Motor neuron (in vitro differentiated cells): Measurements from ENCODE around the gene PRDM2. TPM values are rescaled to one million over a fixed set of nuclear protein-coding genes. Genes with fewer than 3 reads are reported as not detected.

Source experiments
- ATAC-seq, 8 experiments: fragments of 200-7000 bp; cut with Tn5 transposase; replicated peaks in 6 of 8; 2 replicates each; pipeline ENCODE4 v1.8.0; 2021; ENCODE audit warnings: mild to moderate bottlenecking in 8 of 8, moderate library complexity in 8 of 8
- H3K27ac ChIP-seq, 2 donors: fragments of 250-450 bp; sonication (Bioruptor Pico); 2 replicates each; pipeline ENCODE4 v1.9.0; 2021; ENCODE audit warnings: antibody characterized with exemption in 2 of 2, mild to moderate bottlenecking in 2 of 2, moderate library complexity in 1 of 2
- H3K4me1 ChIP-seq, 2 donors: fragments of 250-450 bp; sonication (Bioruptor Pico); replicated peaks in 1 of 2; 2 replicates each; pipeline ENCODE4 v1.6.1; 2021; ENCODE audit warnings: antibody characterized with exemption in 2 of 2, mild to moderate bottlenecking in 2 of 2, moderate library complexity in 1 of 2
- H3K4me3 ChIP-seq, 5 donors: fragments of 250-450 bp; sonication (Bioruptor Pico); 2 replicates each; pipeline ENCODE4 v1.9.0; 2021; ENCODE audit warnings: antibody characterized with exemption in 5 of 5, mild to moderate bottlenecking in 5 of 5, moderate library complexity in 4 of 5
- WGBS, 10 experiments: fragments of 450-650 bp; shearing (Covaris generic); methylation state at CpG; one replicate each; pipeline ENCODE4 v1.0.0; 2022; 5-methylcytosine and 5-hydroxymethylcytosine counted together
- in situ Hi-C, 9 experiments: fragments of 400-800 bp; cut with MboI; loops; one replicate each; pipeline ENCODE4 v1.15.0; 2021; ENCODE audit warnings: low sequenced_read_pairs in 9 of 9, low pct_unique_long_range_greater_than_20kb in 2 of 9; ENCODE audit not compliant: unreplicated experiment in 9 of 9
- total RNA-seq, 8 experiments: library from RNA; unstranded; fragments of 300-600 nt; gene quantifications; 2 replicates each; pipeline versions ENCODE4 v1.2.3 to v1.2.4, GENCODE V29; 2022

Gene PRDM2
- total RNA-seq, 8 experiments from 2014 or later = 10.9 to 63.9 (median 37.1) TPM

DNA sequence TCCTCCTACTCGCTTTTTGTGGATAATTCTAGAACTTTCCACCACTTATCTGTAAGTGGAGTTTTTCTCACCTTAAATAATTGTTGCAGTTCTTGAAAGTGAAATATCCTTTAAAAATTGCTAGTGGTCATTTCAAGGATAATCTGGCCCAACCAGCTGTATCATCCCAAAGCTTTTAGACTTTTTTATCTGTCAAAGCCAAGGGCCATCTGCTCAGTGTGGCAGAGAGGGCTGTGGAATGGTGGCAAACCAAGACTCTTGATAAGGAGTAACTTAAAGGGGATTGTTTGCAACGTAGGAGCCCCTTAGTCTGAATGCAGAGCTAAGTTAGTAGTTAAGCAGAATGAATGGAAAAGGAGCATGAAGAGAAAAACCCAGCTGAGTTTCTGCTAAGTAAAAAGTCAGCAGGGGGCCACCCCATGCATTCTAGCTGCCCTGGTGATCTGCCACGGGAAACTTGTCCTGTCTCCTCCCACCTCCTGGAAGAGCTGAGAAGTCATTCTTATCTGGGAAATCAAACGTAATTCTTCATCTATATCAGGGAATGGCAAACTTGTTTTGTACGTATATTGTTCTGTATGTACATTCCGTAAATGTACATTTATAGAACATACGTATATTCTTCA is 169.3 kb downstream of the PRDM2 start:
- Histone ChIP-seq H3K4me3 (no peak overlapping the region), H3K4me1 (peaks cover 34 to 43% of the 10 kb centered on the region in 2 donors), H3K27ac (no peak overlapping the region)
- no peak for ATAC-seq
- 16 to 95% (median 62%) methylated on average over 3 to 7 of the region's 7 CpGs for WGBS, 10 experiments
- in situ Hi-C loops = no loop called here

DNA sequence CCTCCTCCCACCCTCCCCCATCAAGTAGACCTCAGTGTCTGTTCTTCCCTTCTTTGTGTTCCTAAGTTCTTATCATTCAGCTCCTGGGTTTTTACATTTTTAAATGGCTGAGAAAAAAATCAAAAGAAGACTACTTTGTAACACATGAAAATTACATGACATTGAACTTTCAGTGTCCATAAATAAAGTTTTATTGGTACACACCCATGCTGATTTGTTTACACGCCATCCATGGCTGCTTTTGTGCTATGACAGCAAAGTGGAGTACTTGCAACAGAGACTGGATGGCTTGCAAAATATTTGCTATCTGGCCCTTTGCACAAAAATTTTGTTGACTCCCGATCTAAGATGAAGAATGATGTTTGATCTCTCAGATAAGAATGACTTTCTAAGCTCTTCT is 171.4 kb downstream of the PRDM2 start:
- no peak for ATAC-seq
- in situ Hi-C loops = no loop called here
- no peak overlapping the region for H3K4me3 ChIP-seq
- 8 to 93% (median 71%) methylated on average over 1 to 2 of the region's 2 CpGs for WGBS, 10 experiments
- peaks cover 34 to 43% of the 10 kb centered on the region in 2 donors for H3K4me1 ChIP-seq
- no peak overlapping the region for H3K27ac ChIP-seq

DNA sequence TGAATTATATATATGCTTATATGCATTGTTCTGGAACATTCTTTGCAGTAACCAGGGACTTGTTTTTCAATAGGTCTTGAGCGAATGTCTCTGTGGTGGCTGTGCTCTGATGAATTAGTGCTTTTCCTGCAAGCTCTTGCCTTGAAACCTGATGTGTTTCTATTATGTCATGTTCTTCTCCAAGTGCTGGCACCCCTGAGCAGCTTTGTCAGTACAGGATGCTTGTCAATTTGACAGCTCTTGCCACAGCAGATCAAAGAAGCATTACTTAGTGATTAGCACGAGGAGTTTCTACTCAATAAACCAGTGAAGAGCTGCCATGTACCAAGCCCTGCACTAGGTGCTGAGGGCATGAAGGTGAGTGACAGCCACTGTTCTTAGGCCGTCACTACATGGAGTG is 171.9 kb downstream of the PRDM2 start:
- Histone ChIP-seq H3K27ac (no peak overlapping the region), H3K4me1 (peaks cover 34 to 43% of the 10 kb centered on the region in 2 donors), H3K4me3 (no peak overlapping the region)
- ATAC-seq = peak in 4 of 8 experiments; percentile 21 to 82 (median 26)
- in situ Hi-C loops = no loop called here
- WGBS, 10 experiments = 30 to 100% (median 77%) methylated on average over 1 to 3 of the region's 3 CpGs; no CpG with 5 or more reads in 3 of the 10 experiments

DNA sequence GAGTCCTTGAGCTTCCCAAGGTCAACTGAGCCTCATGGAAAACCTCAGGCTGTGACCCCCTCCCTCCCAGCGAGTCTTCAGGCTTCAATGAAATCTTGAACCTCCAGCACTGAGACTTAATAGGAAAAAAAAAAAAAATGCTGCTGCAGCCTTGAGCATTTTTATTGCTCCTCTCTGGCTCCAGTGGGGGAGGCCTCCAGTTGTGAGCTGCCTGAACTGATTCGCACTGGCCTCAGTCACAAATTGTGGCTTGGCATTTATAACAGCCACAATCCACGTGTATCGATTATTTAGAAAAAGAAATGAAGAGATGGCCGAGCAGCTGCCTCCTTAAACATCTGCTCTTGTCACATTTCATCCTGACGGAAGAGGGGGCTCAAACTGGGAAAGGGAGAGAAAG is 173.0 kb downstream of the PRDM2 start:
- H3K4me3 ChIP-seq = no peak overlapping the region
- peaks cover 39 to 43% of the 10 kb centered on the region in 2 donors for H3K4me1 ChIP-seq
- peak in 5 of 8 experiments; percentile 26 to 86 (median 81) for ATAC-seq
- H3K27ac ChIP-seq = peak overlapping the region; percentile 22 to 60
- 0 to 67% (median 43%) methylated on average over 1 to 6 of the region's 6 CpGs for WGBS, 10 experiments
- in situ Hi-C loops = no loop called here

Other genes with a start within 250 kb of the PRDM2 start
- under 1 TPM in 5 of 8 experiments, not detected in 3; 0.05 to 1.00 (median 0.17) TPM for gene LRRC38, start 186.2 kb upstream of the PRDM2 start, total RNA-seq
- 100 to 1,000 TPM in 1 of 8 experiments, 10 to 100 TPM in 4, 1 to 10 TPM in 2, under 1 TPM in 1; 0.63 to 129 (median 14.8) TPM for gene PDPN, start 116.4 kb upstream of the PRDM2 start, total RNA-seq